Astrocyte (in vitro differentiated cells and primary cell): Measurements from ENCODE around the gene HMCN1. TPM values are rescaled to one million over a fixed set of nuclear protein-coding genes. Genes with fewer than 3 reads are reported as not detected.
A peak's percentile ranks its signal among the peaks of the same experiment; 100 is the strongest.

Experiments
- DNase-seq: peaks from one replicate; pipeline ENCODE4 v3.0.0-alpha.2; 2010; ENCODE audit warnings: low read depth
- FAIRE-seq: peaks from 2 replicates; lab custom pipeline; 2011; peaks lifted over from hg19 to GRCh38; lab: Jason Lieb, UNC
- H2AFZ ChIP-seq: 2 replicates; pipeline ENCODE4 v1.6.0; 2012; ENCODE audit warnings: low read depth, low read length, inconsistent platforms
- H3K27ac ChIP-seq: 2 replicates; pipeline ENCODE4 v1.5.1; 2011; ENCODE audit warnings: low read depth, low read length, inconsistent platforms
- H3K27me3 ChIP-seq: 2 replicates; pipeline ENCODE4 v1.6.0; 2011; ENCODE audit warnings: low read length, inconsistent platforms; ENCODE audit not compliant: insufficient read depth
- H3K36me3 ChIP-seq: 2 replicates; pipeline ENCODE4 v1.5.1; 2011; ENCODE audit warnings: low read length, inconsistent platforms; ENCODE audit not compliant: insufficient read depth
- H3K4me1 ChIP-seq: 2 replicates; pipeline ENCODE4 v1.5.1; 2011; ENCODE audit warnings: low read length, inconsistent platforms; ENCODE audit not compliant: insufficient read depth
- H3K4me2 ChIP-seq: 2 replicates; pipeline ENCODE4 v1.6.0; 2012; ENCODE audit warnings: low read length, inconsistent platforms
- H3K4me3 ChIP-seq: 2 replicates; pipeline ENCODE4 v1.5.1; 2011; ENCODE audit warnings: low read depth, mild to moderate bottlenecking, low read length, inconsistent platforms; ENCODE audit not compliant: insufficient read depth
- H3K79me2 ChIP-seq: 2 replicates; pipeline ENCODE4 v1.6.0; 2012; ENCODE audit warnings: mild to moderate bottlenecking, low read length, inconsistent platforms; ENCODE audit not compliant: insufficient read depth
- H3K9ac ChIP-seq: 2 replicates; pipeline ENCODE4 v1.6.0; 2012; ENCODE audit warnings: mild to moderate bottlenecking, low read length, inconsistent platforms
- H3K9me3 ChIP-seq: 2 replicates; pipeline ENCODE4 v1.5.1; 2012; ENCODE audit warnings: low read depth, mild to moderate bottlenecking, low read length, inconsistent platforms; ENCODE audit not compliant: insufficient read depth
- H4K20me1 ChIP-seq: 2 replicates; pipeline ENCODE4 v1.6.0; 2012; ENCODE audit warnings: low read length, inconsistent platforms; ENCODE audit not compliant: insufficient read depth
- H3K27ac Mint-ChIP-seq: one replicate; pipeline ENCODE4 v1.8.0; 2021; ENCODE audit warnings: mild to moderate bottlenecking, mixed read lengths; ENCODE audit not compliant: unreplicated experiment
- H3K27me3 Mint-ChIP-seq: one replicate; pipeline ENCODE4 v1.8.0; 2021; ENCODE audit warnings: low read depth, mixed read lengths; ENCODE audit not compliant: unreplicated experiment
- H3K36me3 Mint-ChIP-seq: one replicate; pipeline ENCODE4 v1.8.0; 2021; ENCODE audit warnings: low read depth, mixed read lengths; ENCODE audit not compliant: unreplicated experiment
- H3K4me1 Mint-ChIP-seq: one replicate; pipeline ENCODE4 v1.8.0; 2021; ENCODE audit warnings: low read depth, mixed read lengths; ENCODE audit not compliant: unreplicated experiment
- H3K4me3 Mint-ChIP-seq: one replicate; pipeline ENCODE4 v1.8.0; 2021; ENCODE audit warnings: mild to moderate bottlenecking, moderate library complexity, mixed read lengths; ENCODE audit not compliant: unreplicated experiment
- H3K9me3 Mint-ChIP-seq: one replicate; pipeline ENCODE4 v1.8.0; 2021; ENCODE audit warnings: mild to moderate bottlenecking, mixed read lengths; ENCODE audit not compliant: unreplicated experiment
- EZH2 ChIP-seq: IDR thresholded peaks from 2 replicates; pipeline ENCODE4 v1.6.1; 2012; ENCODE audit warnings: mild to moderate bottlenecking, low read length, inconsistent platforms; ENCODE audit not compliant: insufficient read depth
- total RNA-seq: library from RNA; stranded (reverse); gene quantifications from 2 replicates; pipeline ENCODE4 v1.2.1, GENCODE V29; 2021
- TF ChIP-seq, protein P1 (sequence below): IDR thresholded peaks from 2 replicates; pipeline ENCODE4 v1.5.1; 2011; ENCODE audit warnings: low read depth, mild to moderate bottlenecking, inconsistent platforms, low read length, moderate library complexity; ENCODE audit not compliant: insufficient read depth

Gene HMCN1
- total RNA-seq, 1 donor from 2014 or later: 19.7 TPM

DNA sequence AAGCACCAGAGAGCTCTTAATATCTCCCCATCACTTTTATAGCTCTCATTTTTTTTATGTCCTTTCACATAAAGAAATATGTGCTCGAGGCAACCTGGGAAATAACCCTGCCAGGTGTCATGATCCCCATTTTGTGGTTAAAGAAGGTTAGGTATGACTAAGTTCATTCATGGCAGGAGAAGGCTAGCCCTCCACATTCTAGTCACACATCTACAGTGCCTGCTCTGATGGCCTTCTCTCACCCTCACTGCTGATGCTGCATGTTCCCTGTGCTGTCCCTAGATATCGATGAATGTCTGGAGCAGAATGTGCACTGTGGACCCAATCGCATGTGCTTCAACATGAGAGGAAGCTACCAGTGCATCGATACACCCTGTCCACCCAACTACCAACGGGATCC is 453.4 kb downstream of the HMCN1 start:
- Histone ChIP-seq H4K20me1 (no peaks in the 10 kb centered on the region), H3K79me2 (no peaks in the 10 kb centered on the region), H3K9me3 (no peaks in the 10 kb centered on the region), H2AFZ (peak overlapping the region; percentile 59), H3K36me3 (no peaks in the 10 kb centered on the region), H3K9ac (peak overlapping the region; percentile 48), H3K4me3 (peak overlapping the region; percentile 12), H3K4me2 (peak overlapping the region; percentile 80), H3K4me1 (peaks cover 46% of the 10 kb centered on the region), H3K27me3 (no peaks in the 10 kb centered on the region), H3K27ac (peak overlapping the region; percentile 96)
- no peak for TF ChIP-seq EZH2
- TF ChIP-seq, protein P1, sequence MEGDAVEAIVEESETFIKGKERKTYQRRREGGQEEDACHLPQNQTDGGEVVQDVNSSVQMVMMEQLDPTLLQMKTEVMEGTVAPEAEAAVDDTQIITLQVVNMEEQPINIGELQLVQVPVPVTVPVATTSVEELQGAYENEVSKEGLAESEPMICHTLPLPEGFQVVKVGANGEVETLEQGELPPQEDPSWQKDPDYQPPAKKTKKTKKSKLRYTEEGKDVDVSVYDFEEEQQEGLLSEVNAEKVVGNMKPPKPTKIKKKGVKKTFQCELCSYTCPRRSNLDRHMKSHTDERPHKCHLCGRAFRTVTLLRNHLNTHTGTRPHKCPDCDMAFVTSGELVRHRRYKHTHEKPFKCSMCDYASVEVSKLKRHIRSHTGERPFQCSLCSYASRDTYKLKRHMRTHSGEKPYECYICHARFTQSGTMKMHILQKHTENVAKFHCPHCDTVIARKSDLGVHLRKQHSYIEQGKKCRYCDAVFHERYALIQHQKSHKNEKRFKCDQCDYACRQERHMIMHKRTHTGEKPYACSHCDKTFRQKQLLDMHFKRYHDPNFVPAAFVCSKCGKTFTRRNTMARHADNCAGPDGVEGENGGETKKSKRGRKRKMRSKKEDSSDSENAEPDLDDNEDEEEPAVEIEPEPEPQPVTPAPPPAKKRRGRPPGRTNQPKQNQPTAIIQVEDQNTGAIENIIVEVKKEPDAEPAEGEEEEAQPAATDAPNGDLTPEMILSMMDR: no peak
- Mint-ChIP-seq H3K36me3 (peaks cover 13% of the 10 kb centered on the region), H3K4me3 (peak overlapping the region; percentile 52), H3K27ac (peak overlapping the region; percentile 98), H3K27me3 (no peaks in the 10 kb centered on the region), H3K4me1 (peaks cover 58% of the 10 kb centered on the region), H3K9me3 (peaks cover 5% of the 10 kb centered on the region)
- FAIRE-seq (peak; percentile 55), DNase-seq (no peak)

DNA sequence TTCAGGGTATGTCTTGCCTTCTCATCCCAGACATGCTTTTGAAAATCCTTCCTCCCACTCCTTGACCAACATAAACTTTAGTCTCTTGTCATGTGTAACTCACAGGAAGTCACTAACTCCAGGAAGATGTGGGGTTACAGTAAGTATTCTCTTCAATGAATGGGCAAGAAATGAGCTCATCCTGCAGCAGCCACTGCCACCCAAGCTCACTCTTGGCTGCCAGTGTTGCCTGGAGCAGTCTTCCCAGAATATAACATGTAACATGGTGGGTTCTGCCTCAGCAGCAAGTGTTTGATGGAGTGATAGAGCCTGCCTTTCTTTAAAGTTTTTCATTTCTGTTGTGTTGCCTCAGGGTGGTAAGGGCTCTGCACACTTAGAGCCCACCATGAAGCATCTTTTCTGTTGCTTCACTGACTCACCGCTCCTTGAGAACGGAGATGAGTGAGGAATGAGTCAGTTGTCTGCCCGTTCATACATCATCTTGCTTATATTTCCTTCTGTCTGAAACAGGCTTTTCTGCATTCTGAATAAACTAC is 453.9 kb downstream of the HMCN1 start:
- peaks cover 16% of the 10 kb centered on the region for H3K36me3 Mint-ChIP-seq
- peaks cover 55% of the 10 kb centered on the region for H3K4me1 Mint-ChIP-seq
- Histone ChIP-seq H3K27ac (peak overlapping the region; percentile 96), H3K27me3 (no peaks in the 10 kb centered on the region), H3K9ac (peak overlapping the region; percentile 75), H3K4me3 (peak overlapping the region; percentile 12), H2AFZ (peak overlapping the region; percentile 59), H3K79me2 (no peaks in the 10 kb centered on the region), H3K4me2 (peak overlapping the region; percentile 80), H4K20me1 (no peaks in the 10 kb centered on the region), H3K9me3 (no peaks in the 10 kb centered on the region), H3K4me1 (peaks cover 44% of the 10 kb centered on the region), H3K36me3 (no peaks in the 10 kb centered on the region)
- no peak for TF ChIP-seq EZH2
- TF ChIP-seq, protein P1: no peak
- DNase-seq (peak; percentile 92), FAIRE-seq (peak; percentile 92)
- peak overlapping the region; percentile 98 for H3K27ac Mint-ChIP-seq
- H3K27me3 Mint-ChIP-seq: no peaks in the 10 kb centered on the region
- peaks cover 8% of the 10 kb centered on the region for H3K9me3 Mint-ChIP-seq
- peak overlapping the region; percentile 43 for H3K4me3 Mint-ChIP-seq

DNA sequence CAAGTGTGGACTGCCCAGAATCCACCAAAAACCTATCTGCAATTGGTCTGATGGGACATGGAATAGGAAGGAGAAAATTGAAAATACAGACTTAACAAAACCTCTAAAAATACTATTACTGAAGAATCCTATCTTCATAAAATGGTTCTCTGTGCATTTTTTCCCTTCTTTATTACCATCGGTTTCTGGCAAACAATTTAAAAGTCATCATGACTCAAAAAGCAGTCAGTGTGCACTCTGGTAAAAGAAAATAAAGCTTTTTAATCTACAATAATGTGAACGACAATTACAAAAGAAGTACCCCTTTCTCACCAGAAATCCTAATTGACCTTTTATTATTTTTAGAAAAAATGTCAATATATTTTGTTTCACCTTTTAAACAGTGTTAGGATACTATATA is 454.5 kb downstream of the HMCN1 start:
- Mint-ChIP-seq H3K4me1 (peaks cover 52% of the 10 kb centered on the region), H3K9me3 (peaks cover 13% of the 10 kb centered on the region)

More for the DNA sequence above, 454.5 kb downstream of the HMCN1 start:
- Histone ChIP-seq H3K4me2 (peak overlapping the region; percentile 80), H3K9ac (peak overlapping the region; percentile 75), H3K27ac (peak overlapping the region; percentile 96), H3K4me1 (peaks cover 38% of the 10 kb centered on the region), H3K9me3 (no peaks in the 10 kb centered on the region), H2AFZ (no peak overlapping the region), H3K4me3 (peak overlapping the region; percentile 3), H3K36me3 (no peaks in the 10 kb centered on the region), H3K27me3 (no peaks in the 10 kb centered on the region), H3K79me2 (no peaks in the 10 kb centered on the region), H4K20me1 (no peaks in the 10 kb centered on the region)
- DNase-seq (no peak), FAIRE-seq (no peak)
- Mint-ChIP-seq H3K4me3 (no peak overlapping the region), H3K36me3 (peaks cover 20% of the 10 kb centered on the region), H3K27ac (peak overlapping the region; percentile 98), H3K27me3 (peaks cover 2% of the 10 kb centered on the region)
- TF ChIP-seq, protein P1: no peak
- no peak for TF ChIP-seq EZH2
